Tibial artery (tissue), 4 donors: ENCODE results near the gene TUBGCP2.

ENCODE experiments used
- DNase-seq, 2 donors: peaks; one replicate each; pipeline ENCODE4 v3.0.0-alpha.2; 2019
- H3K27ac ChIP-seq, 2 donors: fragments of 200-600 bp; sonication (generic) in 1 of 2; 1 replicate in 1 of 2; 2 replicates in 1 of 2; pipeline ENCODE4 v1.5.1; 2018 to 2019; ENCODE audit warnings: mild to moderate bottlenecking in 1 of 2
- H3K27me3 ChIP-seq, 2 donors: fragments of 200-600 bp; sonication (generic) in 1 of 2; one replicate each; pipeline versions ENCODE4 v1.5.1 to v1.6.0; 2016 to 2019
- H3K36me3 ChIP-seq, 3 donors: fragments of 200-600 bp; sonication (generic) in 2 of 3; one replicate each; pipeline ENCODE4 v1.5.1; 2016 to 2019; ENCODE audit warnings: mild to moderate bottlenecking in 2 of 3
- H3K4me1 ChIP-seq, 4 donors: fragments of 200-600 bp; sonication (generic) in 2 of 4; 1 replicate in 3 of 4; 2 replicates in 1 of 4; pipeline ENCODE4 v1.5.1; 2016 to 2019
- H3K4me3 ChIP-seq, 2 donors: fragments of 200-600 bp; sonication (generic) in 1 of 2; 1 replicate in 1 of 2; 2 replicates in 1 of 2; pipeline ENCODE4 v1.5.1; 2018 to 2019; ENCODE audit warnings: mild to moderate bottlenecking in 2 of 2
- H3K9me3 ChIP-seq, 3 donors: fragments of 200-600 bp; sonication (generic) in 1 of 3; one replicate each; pipeline ENCODE4 v1.5.1; 2016 to 2019
- CTCF ChIP-seq, 2 experiments: fragments of 200-600 bp in 1 of 2; fragments of 450-650 bp in 1 of 2; IDR thresholded peaks; one replicate each; pipeline ENCODE4 v1.5.1; 2017 to 2019; ENCODE audit warnings: antibody characterized with exemption in 2 of 2, mild to moderate bottlenecking in 1 of 2, moderate library complexity in 1 of 2
- intact Hi-C: fragments of 100-400 bp; cut with DNase I; formaldehyde crosslinking; loops from one replicate; pipeline ENCODE4 v1.15.0; 2023; ENCODE audit warnings: low total_unique reads

TUBGCP2 gene

GRCh38 chr10:133328358-133329343 is 20.0 kb upstream of the TUBGCP2 start:
- intact Hi-C loops, result no loop called here
- H3K9me3 ChIP-seq, result no peaks in the 10 kb centered on the region
- DNase-seq, result no peak
- H3K27ac ChIP-seq, result no peak overlapping the region
- H3K4me3 ChIP-seq, result no peak overlapping the region
- peaks cover 0 to 32% (median 22%) of the 10 kb centered on the region in 4 donors for H3K4me1 ChIP-seq
- H3K27me3 ChIP-seq, result peaks cover 4 to 89% of the 10 kb centered on the region in 2 donors
- TF ChIP-seq CTCF (IDR thresholded peaks at IDR 0.05), result no peak
- H3K36me3 ChIP-seq, result no peaks in the 10 kb centered on the region

DNA sequence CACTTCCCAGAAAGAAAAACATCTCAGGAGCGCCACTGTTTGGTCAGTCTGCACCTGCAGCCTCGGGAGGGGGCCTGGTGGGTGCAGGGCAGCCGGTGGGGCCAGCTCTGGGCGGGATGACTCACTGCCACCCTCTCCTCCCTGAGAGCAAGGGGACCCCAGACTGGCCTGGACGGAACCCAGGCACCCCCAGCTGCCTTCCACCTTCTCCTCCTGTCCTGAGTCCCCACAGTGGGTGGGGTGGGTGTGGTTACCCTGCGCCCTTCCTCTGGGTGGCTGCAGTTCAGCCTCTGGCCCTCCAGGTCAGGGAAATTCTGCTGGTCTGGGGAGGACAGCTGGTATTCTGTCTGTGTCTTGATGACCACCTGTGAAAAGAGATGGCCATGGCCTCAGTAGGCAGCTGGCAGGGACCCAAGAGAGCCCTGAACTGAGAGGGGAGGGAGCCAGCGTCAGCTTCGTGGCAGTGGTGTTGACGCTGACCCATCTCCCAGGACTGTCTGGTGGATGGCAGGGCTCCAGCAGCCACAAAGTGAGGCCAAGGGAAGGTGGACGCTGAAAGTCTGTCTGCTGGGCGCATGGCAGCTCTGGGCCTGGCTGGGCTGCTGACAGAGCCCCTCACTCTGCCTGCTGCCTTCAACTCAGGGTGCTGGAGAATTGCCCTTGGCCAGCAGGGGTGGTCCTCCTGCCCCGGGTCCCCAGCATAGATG is 19.1 kb upstream of the TUBGCP2 start:
- no peak for TF ChIP-seq CTCF (IDR thresholded peaks at IDR 0.05)
- Histone ChIP-seq H3K27me3 (peaks cover 3 to 85% of the 10 kb centered on the region in 2 donors), H3K4me1 (peaks cover 0 to 32% (median 22%) of the 10 kb centered on the region in 4 donors), H3K36me3 (no peaks in the 10 kb centered on the region), H3K27ac (no peak overlapping the region), H3K4me3 (no peak overlapping the region), H3K9me3 (no peaks in the 10 kb centered on the region)
- DNase-seq, result no peak
- intact Hi-C loops, result no loop called here

GRCh38 chr10:133326745-133327650 is 18.3 kb upstream of the TUBGCP2 start:
- intact Hi-C loops, result no loop called here
- Histone ChIP-seq H3K9me3 (no peaks in the 10 kb centered on the region), H3K4me3 (no peak overlapping the region), H3K4me1 (peaks cover 0 to 32% (median 22%) of the 10 kb centered on the region in 4 donors), H3K36me3 (no peaks in the 10 kb centered on the region), H3K27me3 (peaks cover 0 to 78% of the 10 kb centered on the region in 2 donors), H3K27ac (no peak overlapping the region)
- TF ChIP-seq CTCF (IDR thresholded peaks at IDR 0.05), result no peak
- no peak for DNase-seq

GRCh38 chr10:133326223-133326551 is 17.5 kb upstream of the TUBGCP2 start:
- Histone ChIP-seq H3K27ac (no peak overlapping the region), H3K9me3 (no peaks in the 10 kb centered on the region), H3K4me3 (peak overlapping the region; percentile 32 to 51), H3K4me1 (peaks cover 0 to 32% (median 22%) of the 10 kb centered on the region in 4 donors), H3K27me3 (peaks cover 0 to 70% of the 10 kb centered on the region in 2 donors), H3K36me3 (no peaks in the 10 kb centered on the region)
- TF ChIP-seq CTCF (IDR thresholded peaks at IDR 0.05), result no peak
- intact Hi-C loops, result no loop called here
- DNase-seq, result no peak
